ENCODE data around the gene PLCH2. TPM values are rescaled to one million over a fixed set of nuclear protein-coding genes. Genes with fewer than 3 reads are reported as not detected.

Gene PLCH2
- total RNA-seq, 2 donors from 2014 or later: 1.1 to 1.9 TPM

GRCh38 chr1:2504949-2505272 lies 28.8 kb downstream of the PLCH2 start:
- TF ChIP-seq CTCF (IDR thresholded peaks at IDR 0.05): no peak
- Histone ChIP-seq H3K27ac (no peak overlapping the region), H3K9me3 (no peaks in the 10 kb centered on the region), H3K4me1 (ENCODE audit: control insufficient read depth in 1 of 2, low read depth in 2 of 2) (no peaks in the 10 kb centered on the region), H3K27me3 (replicated peaks; ENCODE audit: insufficient read depth) (no peaks in the 10 kb centered on the region), H3K36me3 (peaks cover 13% of the 10 kb centered on the region), H3K4me3 (no peak overlapping the region)
- ATAC-seq (ENCODE audit: insufficient number of reproducible peaks, low FRiP score, low read depth): no peak
- no peak for DNase-seq (ENCODE audit: low spot score)

GRCh38 chr1:2505461-2505994 lies 29.4 kb downstream of the PLCH2 start:
- no peak for TF ChIP-seq CTCF (IDR thresholded peaks at IDR 0.05)
- no peaks in the 10 kb centered on the region for H3K27me3 ChIP-seq (replicated peaks; ENCODE audit: insufficient read depth)
- DNase-seq (ENCODE audit: low spot score) (no peak), ATAC-seq (ENCODE audit: insufficient number of reproducible peaks, low FRiP score, low read depth) (no peak)
- H3K9me3 ChIP-seq: no peaks in the 10 kb centered on the region
- H3K4me3 ChIP-seq: no peak overlapping the region
- no peak overlapping the region for H3K27ac ChIP-seq
- peaks cover 19% of the 10 kb centered on the region for H3K36me3 ChIP-seq
- H3K4me1 ChIP-seq (ENCODE audit: control insufficient read depth in 1 of 2, low read depth in 2 of 2): no peaks in the 10 kb centered on the region

GRCh38 chr1:2506007-2506860 lies 30.1 kb downstream of the PLCH2 start:
- H3K4me1 ChIP-seq (ENCODE audit: control insufficient read depth in 1 of 2, low read depth in 2 of 2): no peaks in the 10 kb centered on the region
- ATAC-seq (ENCODE audit: insufficient number of reproducible peaks, low FRiP score, low read depth) (no peak), DNase-seq (ENCODE audit: low spot score) (no peak)
- H3K27me3 ChIP-seq (replicated peaks; ENCODE audit: insufficient read depth): no peaks in the 10 kb centered on the region
- no peak overlapping the region for H3K4me3 ChIP-seq
- H3K9me3 ChIP-seq: no peaks in the 10 kb centered on the region
- no peak for TF ChIP-seq CTCF (IDR thresholded peaks at IDR 0.05)
- H3K36me3 ChIP-seq: peaks cover 25% of the 10 kb centered on the region
- no peak overlapping the region for H3K27ac ChIP-seq

GRCh38 chr1:2506901-2507565 lies 30.9 kb downstream of the PLCH2 start:
- Histone ChIP-seq H3K27ac (no peak overlapping the region), H3K4me1 (ENCODE audit: control insufficient read depth in 1 of 2, low read depth in 2 of 2) (no peaks in the 10 kb centered on the region), H3K36me3 (peaks cover 31% of the 10 kb centered on the region), H3K27me3 (replicated peaks; ENCODE audit: insufficient read depth) (no peaks in the 10 kb centered on the region), H3K4me3 (no peak overlapping the region), H3K9me3 (no peaks in the 10 kb centered on the region)
- DNase-seq (ENCODE audit: low spot score) (no peak), ATAC-seq (ENCODE audit: insufficient number of reproducible peaks, low FRiP score, low read depth) (no peak)
- TF ChIP-seq CTCF (IDR thresholded peaks at IDR 0.05): no peak

GRCh38 chr1:2507744-2508155 lies 31.7 kb downstream of the PLCH2 start:
- Histone ChIP-seq H3K4me3 (no peak overlapping the region), H3K36me3 (peaks cover 37% of the 10 kb centered on the region), H3K4me1 (ENCODE audit: control insufficient read depth in 1 of 2, low read depth in 2 of 2) (no peaks in the 10 kb centered on the region), H3K27me3 (replicated peaks; ENCODE audit: insufficient read depth) (no peaks in the 10 kb centered on the region), H3K9me3 (no peaks in the 10 kb centered on the region), H3K27ac (no peak overlapping the region)
- no peak for DNase-seq (ENCODE audit: low spot score)
- no peak for ATAC-seq (ENCODE audit: insufficient number of reproducible peaks, low FRiP score, low read depth)
- no peak for TF ChIP-seq CTCF (IDR thresholded peaks at IDR 0.05)
